D721Med (cell line): ENCODE measurements around the gene YIPF5.

Experiments used
- DNase-seq: peaks from one replicate; pipeline ENCODE4 v3.0.0; 2011; ENCODE audit warnings: low spot score; ENCODE audit not compliant: insufficient read length
- FAIRE-seq: peaks from 2 replicates; lab custom pipeline; 2011; peaks lifted over from hg19 to GRCh38; lab: Jason Lieb, UNC
- TF ChIP-seq, protein P1 (sequence below): IDR thresholded peaks from 2 replicates; pipeline ENCODE4 v1.5.1; 2012; ENCODE audit warnings: mild to moderate bottlenecking, control low read depth; ENCODE audit not compliant: insufficient read depth; ENCODE audit errors: missing control alignments

YIPF5 gene

DNA sequence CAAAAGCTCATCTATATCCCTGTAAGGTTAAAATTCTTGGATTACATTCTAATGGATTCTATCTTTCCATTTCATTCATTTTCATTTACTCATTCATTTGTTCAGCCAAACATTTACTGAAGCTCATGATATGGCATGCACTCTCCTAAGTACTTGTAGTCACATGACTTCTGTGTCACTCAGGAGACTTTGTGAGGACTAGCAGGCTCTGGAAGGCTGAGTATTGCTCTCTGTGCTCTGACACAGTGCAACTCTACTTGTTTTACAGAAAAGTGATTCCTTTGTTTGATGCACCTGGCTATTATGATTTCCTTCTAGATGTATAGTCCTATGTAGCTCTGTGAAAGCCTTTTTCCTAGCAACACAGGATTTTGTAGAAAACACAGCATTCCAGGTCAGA, 53.0 kb downstream of the YIPF5 start:
- no peak for DNase-seq
- FAIRE-seq: no peak
- TF ChIP-seq, protein P1, sequence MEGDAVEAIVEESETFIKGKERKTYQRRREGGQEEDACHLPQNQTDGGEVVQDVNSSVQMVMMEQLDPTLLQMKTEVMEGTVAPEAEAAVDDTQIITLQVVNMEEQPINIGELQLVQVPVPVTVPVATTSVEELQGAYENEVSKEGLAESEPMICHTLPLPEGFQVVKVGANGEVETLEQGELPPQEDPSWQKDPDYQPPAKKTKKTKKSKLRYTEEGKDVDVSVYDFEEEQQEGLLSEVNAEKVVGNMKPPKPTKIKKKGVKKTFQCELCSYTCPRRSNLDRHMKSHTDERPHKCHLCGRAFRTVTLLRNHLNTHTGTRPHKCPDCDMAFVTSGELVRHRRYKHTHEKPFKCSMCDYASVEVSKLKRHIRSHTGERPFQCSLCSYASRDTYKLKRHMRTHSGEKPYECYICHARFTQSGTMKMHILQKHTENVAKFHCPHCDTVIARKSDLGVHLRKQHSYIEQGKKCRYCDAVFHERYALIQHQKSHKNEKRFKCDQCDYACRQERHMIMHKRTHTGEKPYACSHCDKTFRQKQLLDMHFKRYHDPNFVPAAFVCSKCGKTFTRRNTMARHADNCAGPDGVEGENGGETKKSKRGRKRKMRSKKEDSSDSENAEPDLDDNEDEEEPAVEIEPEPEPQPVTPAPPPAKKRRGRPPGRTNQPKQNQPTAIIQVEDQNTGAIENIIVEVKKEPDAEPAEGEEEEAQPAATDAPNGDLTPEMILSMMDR: no peak

DNA sequence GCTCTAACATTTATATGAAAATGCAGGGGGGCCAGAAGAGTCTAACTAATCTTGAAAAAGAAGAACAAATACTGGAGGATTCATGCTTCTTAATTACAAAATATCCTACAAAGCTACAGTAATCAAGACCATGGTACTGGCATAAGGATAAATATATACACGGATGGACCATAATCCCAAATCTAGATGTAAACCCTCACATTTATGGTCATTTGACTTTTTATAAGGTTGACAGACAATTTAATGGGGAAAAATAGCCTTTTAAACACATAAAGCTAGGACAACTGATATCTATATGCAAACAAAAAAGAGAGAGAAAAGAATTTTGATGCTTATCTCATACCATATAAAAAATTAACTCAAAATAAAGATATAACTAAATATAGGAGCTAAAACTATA, 55.9 kb downstream of the YIPF5 start:
- FAIRE-seq (no peak), DNase-seq (no peak)
- TF ChIP-seq, protein P1: no peak
